HepG2 (cell line): ENCODE measurements around the gene AP4S1.

Source experiments
- MAZ ChIP-seq, 2 experiments: sonication (generic) in 1 of 2; formaldehyde crosslinking in 1 of 2; IDR thresholded peaks; 2 replicates each; pipeline versions ENCODE4 v1.5.0 to v1.6.1; 2012 to 2020; ENCODE audit warnings: low read depth in 2 of 2, mild to moderate bottlenecking in 2 of 2, borderline replicate concordance in 1 of 2, improper control_type of control experiment in 1 of 2, low read length in 1 of 2, missing genetic modification reagents in 1 of 2, moderate library complexity in 1 of 2
- PHF21A ChIP-seq: sonication (generic); formaldehyde crosslinking; IDR thresholded peaks from 2 replicates; pipeline ENCODE4 v1.5.0; 2020; ENCODE audit warnings: mild to moderate bottlenecking, missing genetic modification reagents
- POLR2A ChIP-seq, 2 experiments: IDR thresholded peaks; 2 replicates each; pipeline ENCODE4 v1.6.1; 2011; ENCODE audit warnings: low read depth in 2 of 2, low read length in 2 of 2, mild to moderate bottlenecking in 1 of 2, moderate library complexity in 1 of 2; ENCODE audit not compliant: insufficient read depth in 1 of 2
- SALL2 ChIP-seq: sonication (generic); formaldehyde crosslinking; IDR thresholded peaks from 2 replicates; pipeline ENCODE4 v1.8.1; 2023; ENCODE audit warnings: mild to moderate bottlenecking, missing genetic modification reagents, inconsistent platforms
- TBP ChIP-seq: sonication (generic); formaldehyde crosslinking; IDR thresholded peaks from 2 replicates; pipeline ENCODE4 v1.5.0; 2020; ENCODE audit warnings: missing genetic modification reagents
- ZBTB3 ChIP-seq: sonication (generic); formaldehyde crosslinking; IDR thresholded peaks from 2 replicates; pipeline ENCODE4 v1.4.0; 2020; ENCODE audit warnings: low read depth, mild to moderate bottlenecking, moderate library complexity, missing genetic modification reagents, borderline replicate concordance
- ZNF24 ChIP-seq: fragments of 450-650 bp; IDR thresholded peaks from 2 replicates; pipeline ENCODE4 v1.6.1; 2017; ENCODE audit warnings: antibody characterized with exemption, mild to moderate bottlenecking
- TF ChIP-seq, protein P1 (sequence below): sonication (generic); formaldehyde crosslinking; IDR thresholded peaks from 2 replicates; pipeline ENCODE4 v1.5.0; 2020; ENCODE audit warnings: mild to moderate bottlenecking, missing genetic modification reagents, moderate library complexity
- TF ChIP-seq, protein P2 (sequence below): sonication (generic); formaldehyde crosslinking; IDR thresholded peaks from 2 replicates; pipeline ENCODE4 v1.4.0; 2020; ENCODE audit warnings: mild to moderate bottlenecking, missing genetic modification reagents

DNA sequence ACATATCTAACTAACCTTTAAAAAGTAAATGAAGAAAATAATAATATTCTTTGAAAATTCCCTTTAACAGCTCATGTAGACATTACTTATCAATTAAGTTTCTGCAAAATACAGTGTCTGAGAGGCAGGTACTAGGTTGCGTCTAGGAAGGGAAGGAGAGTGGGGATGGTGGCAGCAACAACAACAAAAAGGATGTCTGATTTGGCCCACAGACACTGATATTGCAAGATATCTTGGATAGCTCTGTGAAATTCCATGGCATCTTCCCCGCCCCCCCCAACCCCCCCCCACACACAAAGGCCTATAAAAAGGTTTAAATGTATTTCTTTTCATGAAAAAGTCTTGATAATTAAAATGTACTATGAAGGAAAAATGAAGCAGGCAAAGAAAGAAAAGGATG lies 41.6 kb upstream of the AP4S1 start:
- TF ChIP-seq PHF21A (CRISPR knock-in tag) (no peak), POLR2A (IDR thresholded peaks at IDR 0.05; ENCODE audit: insufficient read depth in 1 of 2, low read depth in 2 of 2, low read length in 2 of 2) (no peak), MAZ (IDR thresholded peaks at IDR 0.05; ENCODE audit: borderline replicate concordance, low read depth, low read length) (no peak), MAZ (CRISPR knock-in tag; IDR thresholded peaks at IDR 0.05; ENCODE audit: low read depth) (no peak), SALL2 (CRISPR knock-in tag) (no peak), ZNF24 (no peak), ZBTB3 (CRISPR knock-in tag) (no peak), TBP (CRISPR knock-in tag) (no peak)
- TF ChIP-seq, protein P1, sequence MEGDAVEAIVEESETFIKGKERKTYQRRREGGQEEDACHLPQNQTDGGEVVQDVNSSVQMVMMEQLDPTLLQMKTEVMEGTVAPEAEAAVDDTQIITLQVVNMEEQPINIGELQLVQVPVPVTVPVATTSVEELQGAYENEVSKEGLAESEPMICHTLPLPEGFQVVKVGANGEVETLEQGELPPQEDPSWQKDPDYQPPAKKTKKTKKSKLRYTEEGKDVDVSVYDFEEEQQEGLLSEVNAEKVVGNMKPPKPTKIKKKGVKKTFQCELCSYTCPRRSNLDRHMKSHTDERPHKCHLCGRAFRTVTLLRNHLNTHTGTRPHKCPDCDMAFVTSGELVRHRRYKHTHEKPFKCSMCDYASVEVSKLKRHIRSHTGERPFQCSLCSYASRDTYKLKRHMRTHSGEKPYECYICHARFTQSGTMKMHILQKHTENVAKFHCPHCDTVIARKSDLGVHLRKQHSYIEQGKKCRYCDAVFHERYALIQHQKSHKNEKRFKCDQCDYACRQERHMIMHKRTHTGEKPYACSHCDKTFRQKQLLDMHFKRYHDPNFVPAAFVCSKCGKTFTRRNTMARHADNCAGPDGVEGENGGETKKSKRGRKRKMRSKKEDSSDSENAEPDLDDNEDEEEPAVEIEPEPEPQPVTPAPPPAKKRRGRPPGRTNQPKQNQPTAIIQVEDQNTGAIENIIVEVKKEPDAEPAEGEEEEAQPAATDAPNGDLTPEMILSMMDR (CRISPR knock-in tag) = no peak
- TF ChIP-seq, protein P2, sequence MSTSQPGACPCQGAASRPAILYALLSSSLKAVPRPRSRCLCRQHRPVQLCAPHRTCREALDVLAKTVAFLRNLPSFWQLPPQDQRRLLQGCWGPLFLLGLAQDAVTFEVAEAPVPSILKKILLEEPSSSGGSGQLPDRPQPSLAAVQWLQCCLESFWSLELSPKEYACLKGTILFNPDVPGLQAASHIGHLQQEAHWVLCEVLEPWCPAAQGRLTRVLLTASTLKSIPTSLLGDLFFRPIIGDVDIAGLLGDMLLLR (CRISPR knock-in tag) = no peak
